BJ (cell line): ENCODE measurements around the gene PRR5L. TPM values are rescaled to one million over a fixed set of nuclear protein-coding genes. Genes with fewer than 3 reads are reported as not detected.

Experiments used
- CTCF ChIA-PET: fragments of 350-600 bp; formaldehyde crosslinking; extraction: SDS; loops from one replicate; lab custom pipeline; 2021; ENCODE audit warnings: antibody characterized with exemption, inconsistent platforms; lab: Yijun Ruan, JAX
- POLR2A ChIA-PET: fragments of 300-600 bp; sonication (Branson Sonifier 250); formaldehyde crosslinking; extraction: SDS; loops from one replicate; lab custom pipeline; 2021; ENCODE audit warnings: antibody characterized with exemption; lab: Charles Lee
- DNase-seq: peaks from one replicate; pipeline ENCODE4 v3.0.0-alpha.2; 2011; ENCODE audit warnings: low read depth
- H3K27me3 ChIP-seq: 2 replicates; pipeline ENCODE4 v1.6.0; 2011; ENCODE audit warnings: low read length; ENCODE audit not compliant: control insufficient read depth, insufficient read depth
- H3K36me3 ChIP-seq: 2 replicates; pipeline ENCODE4 v1.5.1; 2011; ENCODE audit warnings: low read length; ENCODE audit not compliant: control insufficient read depth, insufficient read depth
- H3K4me3 ChIP-seq: 2 replicates; pipeline ENCODE4 v1.5.1; 2011; ENCODE audit warnings: low read depth, mild to moderate bottlenecking, control low read depth, low read length
- CTCF ChIP-seq: IDR thresholded peaks from 2 replicates; pipeline ENCODE4 v1.5.1; 2011; ENCODE audit warnings: low read depth, mild to moderate bottlenecking, control low read depth, inconsistent platforms, low read length, moderate library complexity; ENCODE audit not compliant: insufficient read depth
- polyA plus RNA-seq: library from polyadenylated mRNA; depleted of rRNA; stranded (reverse); fragments of >200 nt; gene quantifications from 2 replicates; pipeline ENCODE4 v1.2.3, GENCODE V29; 2011

The PRR5L gene
- polyA plus RNA-seq, 1 experiment, result 13.3 TPM

- TF ChIP-seq CTCF, result no peak
- POLR2A ChIA-PET, result no interaction called here
- Histone ChIP-seq H3K4me3 (no peak overlapping the region), H3K27me3 (peaks cover 2% of the 10 kb centered on the region), H3K36me3 (no peaks in the 10 kb centered on the region)
- DNase-seq, result no peak
- CTCF ChIA-PET, result interaction anchor here (1.1 to 6.7 kb wide), 6 partner anchors 132 to 777 kb away, joined by 3 to 31 read pairs (median 4); no protein-coding TSS in a partner anchor
Measured at GRCh38 chr11:36264011-36264972, 31.8 kb upstream of the PRR5L start.

- CTCF ChIA-PET, result interaction anchor here (0.7 to 6.7 kb wide), 13 partner anchors 10 to 780 kb away, joined by 3 to 31 read pairs (median 5); no protein-coding TSS in a partner anchor
- DNase-seq, result no peak
- Histone ChIP-seq H3K27me3 (peaks cover 2% of the 10 kb centered on the region), H3K36me3 (no peaks in the 10 kb centered on the region), H3K4me3 (no peak overlapping the region)
- TF ChIP-seq CTCF, result no peak
- POLR2A ChIA-PET, result no interaction called here
Measured at GRCh38 chr11:36264973-36265344, 31.1 kb upstream of the PRR5L start.

- CTCF ChIA-PET, result interaction anchor here (0.6 to 6.7 kb wide), 34 partner anchors 8 to 799 kb away, joined by 3 to 31 read pairs (median 4); no protein-coding TSS in a partner anchor
- peaks cover 2% of the 10 kb centered on the region; the same call in 1 of the 2 replicates for H3K27me3 ChIP-seq
- H3K36me3 ChIP-seq, result no peaks in the 10 kb centered on the region
- no peak overlapping the region for H3K4me3 ChIP-seq
- TF ChIP-seq CTCF, result peak; percentile 87
- POLR2A ChIA-PET, result no interaction called here
- DNase-seq, result no peak
Measured at GRCh38 chr11:36265793-36266628, 30.1 kb upstream of the PRR5L start.

GRCh38 chr11:36266767-36267166 lies 29.3 kb upstream of the PRR5L start:
- no peak for TF ChIP-seq CTCF
- Histone ChIP-seq H3K36me3 (no peaks in the 10 kb centered on the region), H3K4me3 (no peak overlapping the region), H3K27me3 (peaks cover under 1% of the 10 kb centered on the region; the same call in 1 of the 2 replicates)
- POLR2A ChIA-PET, result no interaction called here
- CTCF ChIA-PET, result interaction anchor here (0.6 to 6.7 kb wide), 22 partner anchors 8 to 800 kb away, joined by 3 to 31 read pairs (median 5); no protein-coding TSS in a partner anchor
- no peak for DNase-seq
